HG03025 (cell line): Measurements from ENCODE around the gene ZNRF3.
"Not testable (repeated sequence)": the region's sequence is repeated elsewhere in the genome, so short reads cannot be mapped to it uniquely, and the experiment has no call there.

Experiments
- ATAC-seq: cut with Tn5 transposase; IDR thresholded peaks from one replicate; pipeline ENCODE4 v1.9.1; 2021; ENCODE audit warnings: mild to moderate bottlenecking, moderate library complexity; ENCODE audit not compliant: unreplicated experiment, low FRiP score

The ZNRF3 gene

GRCh38 chr22:28882878-28883656 lies at the start of gene ZNRF3:
ZNRF3 (plus strand) TSS chr22:28883572; CDS start chr22:28883767, 195 bp downstream.
- no peak for ATAC-seq

DNA sequence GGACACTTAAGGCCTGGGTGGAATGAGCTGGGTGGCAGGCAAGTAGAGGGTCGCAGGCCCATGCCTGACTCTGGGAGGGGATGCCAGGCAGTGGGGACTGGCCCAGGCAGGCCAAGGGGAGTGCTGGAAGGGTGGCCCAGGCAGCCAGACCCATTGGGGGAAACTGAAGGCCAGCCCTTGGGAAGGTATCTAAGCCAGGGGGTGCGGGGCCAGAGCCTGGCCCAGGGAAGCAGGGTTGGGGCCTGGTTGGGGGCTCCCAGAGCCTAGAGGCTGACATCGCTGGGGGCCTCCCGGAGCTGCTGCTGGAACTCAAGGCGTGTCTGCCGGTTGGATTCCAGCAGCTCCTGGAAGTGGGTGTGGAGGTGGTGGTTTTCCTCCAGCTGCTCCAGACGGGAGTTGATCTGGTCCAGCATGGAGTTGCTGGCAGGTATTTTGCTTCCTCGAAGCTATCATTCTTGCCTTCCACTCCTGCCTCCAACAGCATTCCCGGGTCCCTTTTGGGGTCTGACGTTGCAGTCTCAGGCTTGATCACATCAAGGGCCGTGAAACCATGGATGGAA lies 47.7 kb upstream of the ZNRF3 start:
- ATAC-seq, result no peak

GRCh38 chr22:28837640-28838039 lies 45.7 kb upstream of the ZNRF3 start:
- ATAC-seq, result no peak

GRCh38 chr22:28838971-28839370 lies 44.4 kb upstream of the ZNRF3 start:
- ATAC-seq, result no peak

GRCh38 chr22:28841111-28841510 lies 42.3 kb upstream of the ZNRF3 start:
- no peak for ATAC-seq

- ATAC-seq, result no peak
Observed at GRCh38 chr22:28843633-28844032, 39.7 kb upstream of the ZNRF3 start.

DNA sequence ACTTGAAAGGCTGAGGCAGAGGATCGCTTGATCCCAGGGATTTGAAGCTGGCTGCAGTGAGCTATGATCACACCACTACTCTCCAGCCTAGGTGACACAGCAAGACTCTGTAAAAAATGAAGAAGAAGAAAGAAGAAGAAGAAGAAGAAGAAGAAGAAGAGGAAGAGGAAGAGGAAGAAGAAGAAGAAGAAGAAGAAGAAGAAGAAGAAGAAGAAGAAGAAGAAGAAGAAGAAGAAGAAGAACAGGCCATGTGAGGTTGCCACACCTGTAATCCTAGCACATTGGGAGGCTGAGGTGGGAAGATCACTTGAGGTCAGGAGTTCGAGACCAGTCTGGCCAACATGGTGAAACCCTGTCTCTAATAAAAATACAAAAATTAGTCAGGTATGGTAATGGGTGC lies 39.1 kb upstream of the ZNRF3 start:
- not testable (repeated sequence) for ATAC-seq

- ATAC-seq, result no peak
Observed at GRCh38 chr22:28846994-28847393, 36.4 kb upstream of the ZNRF3 start.

DNA sequence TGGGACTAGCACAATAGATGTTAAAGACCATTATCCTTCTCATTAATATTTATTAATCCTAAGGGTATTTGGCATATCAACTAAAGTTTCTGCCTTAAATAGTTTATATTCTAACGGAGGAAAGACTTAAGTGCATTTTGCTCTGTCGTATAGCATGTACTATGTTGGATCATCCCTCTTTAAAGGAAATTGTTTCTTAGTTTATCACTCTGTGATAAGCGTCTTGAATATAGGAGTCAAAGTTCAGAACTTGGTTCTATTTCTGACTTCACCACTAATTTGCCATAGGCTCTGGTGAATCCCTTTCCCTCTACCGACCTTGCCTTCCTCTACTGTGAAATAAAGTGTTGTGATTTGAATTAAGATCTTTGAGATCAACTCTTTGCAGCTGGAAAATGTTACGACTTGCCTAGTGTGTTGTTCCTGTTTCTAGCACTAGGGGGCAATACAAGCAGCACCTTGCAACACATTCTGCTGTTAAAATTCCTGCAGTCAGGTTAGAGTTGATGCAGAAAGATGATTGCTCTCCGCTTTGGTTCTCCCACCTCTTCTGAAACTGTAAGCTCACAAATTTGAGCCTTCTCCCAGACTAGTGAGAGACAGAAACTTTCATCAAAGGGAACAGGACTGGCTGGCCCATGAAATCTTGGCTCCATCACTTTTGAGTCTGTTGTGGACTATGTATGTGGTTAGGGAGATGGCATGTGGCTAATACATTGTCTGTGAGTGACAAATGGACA lies 27.8 kb upstream of the ZNRF3 start:
- no peak for ATAC-seq

DNA sequence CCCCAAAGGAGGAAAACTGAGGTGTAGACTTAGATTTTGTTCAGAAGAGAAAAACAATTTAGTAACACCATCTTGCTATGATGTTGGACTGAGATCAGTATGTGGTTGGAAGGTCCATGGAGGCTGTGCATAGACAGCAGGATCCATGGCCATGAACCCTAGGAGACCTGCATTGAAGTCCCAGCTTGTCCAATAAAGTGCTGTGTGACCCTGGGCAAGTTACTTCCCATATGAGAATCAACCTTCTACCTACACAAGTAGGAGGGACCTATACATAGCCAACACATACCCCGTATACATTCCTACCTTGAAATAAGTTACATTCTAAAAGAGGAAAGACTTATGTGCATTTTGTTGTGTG lies 27.3 kb upstream of the ZNRF3 start:
- no peak for ATAC-seq

DNA sequence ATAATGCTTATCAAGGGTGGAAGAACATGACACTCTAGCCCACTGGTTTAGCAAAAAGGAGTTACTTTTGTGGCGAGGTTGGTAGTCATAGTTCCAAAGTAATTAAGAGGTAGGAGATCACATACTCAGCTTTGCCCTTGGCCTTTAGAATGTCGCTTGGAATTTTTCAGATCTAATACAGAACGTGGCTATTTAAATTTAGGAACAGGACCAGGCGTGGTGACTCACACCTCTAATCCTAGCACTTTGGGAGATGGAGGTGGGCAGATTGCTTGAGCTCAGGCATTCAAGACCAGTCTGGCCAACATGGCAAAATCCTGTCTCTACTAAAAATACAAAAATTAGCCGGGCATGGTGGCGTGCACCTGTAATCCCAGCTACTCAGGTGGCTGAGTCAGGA lies 26.1 kb upstream of the ZNRF3 start:
- ATAC-seq, result no peak

GRCh38 chr22:28864878-28865596 lies 18.3 kb upstream of the ZNRF3 start:
- no peak for ATAC-seq

DNA sequence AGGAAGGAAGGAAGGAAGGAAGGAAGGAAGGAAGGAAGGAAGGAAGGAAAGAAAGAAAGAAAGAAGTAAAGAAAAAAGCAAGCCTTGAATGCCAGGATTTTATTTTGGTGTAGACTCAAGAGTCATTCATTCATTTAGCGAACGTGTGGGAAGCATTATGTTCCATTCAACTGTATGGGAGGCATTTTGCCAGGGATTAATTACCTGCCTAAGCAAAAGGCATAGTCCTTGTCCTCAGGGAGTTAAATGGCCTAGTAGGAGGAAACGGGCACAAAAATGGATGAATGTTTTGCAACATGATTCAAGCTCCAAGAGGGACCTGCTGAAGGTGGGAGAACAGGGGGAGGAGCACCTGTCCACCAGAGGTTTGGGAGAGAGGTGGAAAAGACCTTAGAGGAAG lies 16.2 kb upstream of the ZNRF3 start:
- ATAC-seq, result no peak

DNA sequence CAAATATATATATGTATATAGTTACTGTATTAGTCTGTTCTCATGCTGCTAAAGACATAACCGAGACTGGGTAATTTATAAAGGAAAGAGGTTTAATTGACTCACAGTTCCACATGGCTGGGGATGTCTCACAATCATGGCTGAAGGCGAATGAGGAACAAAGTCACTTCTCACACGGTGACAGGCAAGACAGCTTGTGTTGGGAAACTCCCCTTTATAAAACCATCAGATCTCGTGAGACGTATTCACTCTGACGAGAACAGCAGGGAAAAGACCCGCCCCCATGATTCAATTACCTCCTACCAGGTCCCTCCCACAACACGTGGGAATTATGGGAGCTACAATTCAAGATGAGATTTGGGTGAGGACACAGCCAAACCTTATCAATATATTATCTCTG lies 15.0 kb upstream of the ZNRF3 start:
- ATAC-seq, result not testable (repeated sequence)

DNA sequence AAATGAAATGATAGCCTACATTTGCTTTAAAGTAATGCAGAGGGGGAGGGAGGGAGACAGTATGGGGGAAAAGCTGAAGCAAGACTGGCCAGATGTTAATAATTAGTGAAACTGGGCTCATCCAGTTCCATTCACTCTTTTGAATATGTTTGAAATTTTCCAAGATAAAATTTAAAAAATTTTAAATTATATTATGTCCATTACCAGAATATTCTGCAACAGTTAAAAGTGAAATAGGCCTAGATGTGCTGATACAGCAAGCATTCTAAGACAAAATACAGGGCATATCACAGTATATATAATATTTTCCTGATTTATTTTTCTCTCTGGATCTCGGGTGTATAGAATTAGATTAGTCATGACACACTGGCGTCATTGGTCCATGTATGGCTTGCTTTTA lies 13.6 kb upstream of the ZNRF3 start:
- no peak for ATAC-seq

DNA sequence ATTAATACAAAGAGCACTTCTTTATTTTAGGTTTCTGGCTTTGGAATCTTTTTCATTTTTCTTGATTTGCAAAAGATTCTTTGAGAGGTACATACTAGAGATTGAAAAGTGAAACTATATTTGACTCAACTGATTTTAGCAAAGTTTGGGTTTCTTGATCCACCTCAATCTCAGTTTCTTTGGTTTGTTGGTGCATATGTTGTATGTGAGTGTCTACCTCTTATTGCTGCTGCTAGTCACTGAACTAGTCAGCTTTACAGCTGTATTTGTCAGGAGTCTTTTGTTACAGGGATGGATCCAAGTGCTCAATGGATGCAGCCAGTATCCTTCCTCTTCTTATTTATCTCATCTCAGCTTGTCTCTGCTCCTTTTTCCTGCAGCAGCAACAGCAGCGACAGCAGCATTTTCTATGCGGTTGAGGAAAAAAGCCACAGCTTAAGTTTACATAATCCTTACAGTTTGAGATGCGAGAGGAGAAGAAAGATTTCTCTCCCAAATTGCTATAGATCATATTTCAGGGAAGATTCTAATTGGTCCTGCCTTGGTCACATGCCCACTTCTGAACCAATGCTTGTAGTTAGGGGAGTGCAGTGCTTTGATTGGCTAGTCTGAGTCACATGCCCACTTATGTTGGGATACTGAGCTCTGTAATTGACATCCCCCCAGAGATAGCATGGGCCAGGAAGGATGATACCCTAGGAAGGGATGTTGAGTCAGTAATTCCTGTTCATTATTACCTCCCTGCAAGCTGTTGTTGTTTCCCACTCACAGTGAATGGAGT lies 10.0 kb upstream of the ZNRF3 start:
- no peak for ATAC-seq

GRCh38 chr22:28874061-28874460 lies 9.3 kb upstream of the ZNRF3 start:
- ATAC-seq, result no peak

DNA sequence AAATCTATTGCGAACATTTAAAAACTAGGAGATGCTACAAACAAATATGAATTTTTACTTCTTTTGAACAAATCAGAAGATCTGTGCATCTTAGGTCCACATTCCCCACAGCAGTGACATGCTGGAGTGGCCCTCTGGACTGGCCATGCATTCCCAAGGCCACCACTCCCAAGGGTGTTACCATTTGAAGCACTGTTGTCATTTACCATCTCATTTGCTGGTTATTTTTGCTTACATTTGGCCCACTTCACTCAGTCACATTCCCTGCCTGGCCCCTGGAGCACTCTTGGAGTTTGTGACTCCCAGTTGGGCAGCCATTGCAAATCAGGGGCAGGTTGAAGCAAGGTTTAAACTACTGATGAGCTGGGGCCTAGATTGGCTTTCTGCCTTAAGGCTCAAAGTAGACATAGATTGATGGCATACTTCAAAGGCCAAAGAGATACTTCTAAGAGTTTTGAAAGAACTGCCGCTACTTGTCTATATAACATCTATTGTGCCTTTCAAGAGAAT lies 8.5 kb upstream of the ZNRF3 start:
- no peak for ATAC-seq

DNA sequence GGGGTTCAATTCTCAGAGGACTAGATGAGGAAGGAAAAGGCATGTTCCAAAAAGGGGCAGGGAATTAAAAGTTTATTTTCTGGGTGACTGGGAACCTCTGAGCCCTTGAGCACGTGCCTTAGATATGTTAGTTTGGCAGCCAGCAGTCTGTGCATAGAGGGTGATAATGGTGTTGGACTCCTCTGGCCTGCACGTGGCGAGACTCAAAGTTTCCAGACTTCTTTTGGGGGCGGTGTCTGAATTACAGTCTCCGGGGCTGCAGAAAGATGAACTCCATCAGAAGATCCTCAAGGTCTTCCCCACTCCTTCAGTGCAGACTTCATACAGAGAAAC lies 861 bp upstream of the ZNRF3 start:
- ATAC-seq, result no peak

DNA sequence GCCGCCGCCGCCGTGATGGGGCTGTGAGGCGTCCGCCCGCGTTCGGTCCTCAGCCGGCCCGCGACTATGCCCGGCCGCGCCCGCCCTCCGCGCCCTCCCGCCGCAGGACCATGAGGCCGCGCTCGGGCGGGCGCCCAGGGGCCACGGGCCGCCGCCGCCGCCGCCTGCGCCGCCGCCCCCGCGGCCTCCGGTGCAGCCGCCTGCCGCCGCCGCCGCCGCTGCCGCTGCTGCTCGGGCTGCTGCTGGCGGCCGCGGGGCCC lies 215 bp downstream of the ZNRF3 start:
- no peak for ATAC-seq
